Myocyte (in vitro differentiated cells): ENCODE results near the gene THEMIS2. TPM values are rescaled to one million over a fixed set of nuclear protein-coding genes. Genes with fewer than 3 reads are reported as not detected.

ENCODE experiments used
- total RNA-seq: library from RNA; depleted of rRNA; stranded (reverse); fragments of >200 nt; gene quantifications from 2 replicates; pipeline ENCODE4 v1.2.3, GENCODE V29; 2014

Gene THEMIS2
- total RNA-seq, 1 donor from 2014 or later = 27.3 TPM

Other genes starting within 250 kb of the THEMIS2 start
- 0.05 and 0.29 TPM in 2 replicates for gene FGR, start 237.4 kb upstream of the THEMIS2 start, total RNA-seq
- gene IFI6, start 200.4 kb upstream of the THEMIS2 start, total RNA-seq = 509 and 774 TPM in 2 replicates
- gene FAM76A, start 146.6 kb upstream of the THEMIS2 start, total RNA-seq = 22.3 and 33.4 TPM in 2 replicates
- 42.1 and 43.0 TPM in 2 replicates for gene STX12, start 99.3 kb upstream of the THEMIS2 start, total RNA-seq
- gene PPP1R8, start 41.8 kb upstream of the THEMIS2 start, total RNA-seq = 37.5 and 48.2 TPM in 2 replicates
- gene RPA2, start 42.0 kb downstream of the THEMIS2 start, total RNA-seq = 94.5 and 150 TPM in 2 replicates
- gene SMPDL3B, start 62.5 kb downstream of the THEMIS2 start, total RNA-seq = not detected in 2 replicates
- 5.1 and 6.6 TPM in 2 replicates for gene XKR8, start 87.4 kb downstream of the THEMIS2 start, total RNA-seq
- gene EYA3, start 216.1 kb downstream of the THEMIS2 start, total RNA-seq = 19.6 and 22.0 TPM in 2 replicates